Esophagus (tissue), 2 donors: ENCODE measurements around the gene PTPN14. TPM values are rescaled to one million over a fixed set of nuclear protein-coding genes. Genes with fewer than 3 reads are reported as not detected.

Experiments used
- H3K27ac ChIP-seq, 2 donors: one replicate each; pipeline ENCODE4 v1.5.1; 2013; ENCODE audit warnings: low read depth in 2 of 2, mild to moderate bottlenecking in 2 of 2, inconsistent platforms in 1 of 2, low read length in 1 of 2, moderate library complexity in 1 of 2
- H3K27me3 ChIP-seq, 2 donors: one replicate each; pipeline ENCODE4 v1.6.1; 2013; ENCODE audit warnings: low read length in 2 of 2, control low read depth in 1 of 2, mild to moderate bottlenecking in 1 of 2; ENCODE audit not compliant: insufficient read depth in 2 of 2, control insufficient read depth in 1 of 2
- H3K36me3 ChIP-seq, 2 donors: one replicate each; pipeline ENCODE4 v1.6.1; 2013; ENCODE audit warnings: low read length in 1 of 2; ENCODE audit not compliant: control insufficient read depth in 2 of 2, insufficient read depth in 2 of 2
- H3K4me1 ChIP-seq, 2 donors: one replicate each; pipeline ENCODE4 v1.6.1; 2013; ENCODE audit warnings: low read length in 1 of 2; ENCODE audit not compliant: control insufficient read depth in 2 of 2, insufficient read depth in 2 of 2
- H3K4me3 ChIP-seq, 2 donors: one replicate each; pipeline ENCODE4 v1.5.1; 2013; ENCODE audit warnings: low read length in 2 of 2, mild to moderate bottlenecking in 2 of 2, low read depth in 1 of 2, moderate library complexity in 1 of 2
- H3K9me3 ChIP-seq, 2 donors: one replicate each; pipeline ENCODE4 v1.6.1; 2013; ENCODE audit warnings: mild to moderate bottlenecking in 2 of 2, low read depth in 1 of 2, low read length in 1 of 2, moderate library complexity in 1 of 2; ENCODE audit not compliant: control insufficient read depth in 2 of 2, insufficient read depth in 1 of 2
- WGBS, 2 donors: extraction: QIAGEN DNeasy Blood & Tissue Kit; methylation state at CpG; one replicate each; pipeline ENCODE4 v1.1.7; 2013; 5-methylcytosine and 5-hydroxymethylcytosine counted together
- polyA plus RNA-seq, 2 donors: library from polyadenylated mRNA; stranded (reverse); fragments of 200-250 nt; gene quantifications; one replicate each; pipeline ENCODE4 v1.2.3, GENCODE V29; 2013
- donor health status: healthy with polysubstance abuse.
- donor health status: Bipolar disorder and iron deficiency.

Gene PTPN14
- polyA plus RNA-seq, 2 donors = 2.4 to 4.1 TPM

DNA sequence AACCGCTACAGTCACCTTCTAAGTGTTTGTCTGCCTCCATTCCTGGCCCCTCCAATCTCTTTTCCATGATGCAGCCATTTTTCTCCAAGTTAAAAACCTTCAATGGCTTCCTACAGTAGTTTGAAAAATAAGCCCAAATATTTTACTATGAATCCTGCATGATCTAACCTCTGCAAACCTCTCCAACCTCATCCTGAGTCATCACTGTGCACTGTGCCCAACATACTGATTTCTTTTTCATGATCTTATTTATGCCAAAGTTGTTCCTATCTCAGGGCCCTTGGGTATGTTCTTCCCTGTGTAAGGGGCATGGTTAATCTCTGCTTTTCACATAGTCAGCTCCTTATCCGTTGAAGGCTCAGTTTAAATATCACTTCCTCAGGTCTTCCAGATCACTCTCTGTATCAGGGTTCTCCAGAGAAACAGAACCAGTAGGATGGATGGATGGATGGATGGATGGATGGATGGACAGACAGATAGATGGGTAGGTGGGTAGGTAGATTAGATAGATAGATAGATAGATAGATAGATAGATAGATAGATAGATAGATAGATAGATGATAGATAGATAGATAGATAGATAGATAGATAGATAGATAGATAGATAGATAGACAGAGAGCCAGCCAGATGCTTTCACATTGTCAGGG lies 18.1 kb upstream of the PTPN14 start:
- Histone ChIP-seq H3K9me3 (no peaks in the 10 kb centered on the region), H3K4me1 (peaks cover 0 to 6% of the 10 kb centered on the region in 2 donors), H3K4me3 (no peak overlapping the region), H3K27ac (no peak overlapping the region), H3K27me3 (no peaks in the 10 kb centered on the region), H3K36me3 (no peaks in the 10 kb centered on the region)
- 80 to 83% methylated on average over 2 of the region's 2 CpGs for WGBS, 2 donors

DNA sequence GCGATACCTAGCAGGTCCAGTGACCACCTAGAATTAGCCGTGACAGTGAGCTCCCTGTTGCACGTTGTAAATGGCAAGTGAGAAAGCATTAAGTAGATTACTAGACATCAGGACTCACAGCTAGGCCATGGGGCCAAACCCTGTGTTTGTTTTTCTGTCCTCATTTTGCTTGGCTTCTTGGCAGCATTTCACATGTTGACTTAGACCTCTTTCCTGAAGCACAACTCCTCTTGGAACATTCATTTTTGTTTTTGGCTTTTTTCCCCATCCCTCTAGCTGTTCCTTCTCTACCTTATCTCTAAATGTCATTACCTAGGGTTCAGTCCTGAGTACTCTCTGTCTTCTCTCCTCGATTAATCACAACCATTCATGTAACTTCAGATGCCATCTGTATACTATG lies 16.9 kb upstream of the PTPN14 start:
- 61 to 71% methylated on average over 4 of the region's 4 CpGs for WGBS, 2 donors
- Histone ChIP-seq H3K36me3 (no peaks in the 10 kb centered on the region), H3K4me1 (peaks cover 0 to 6% of the 10 kb centered on the region in 2 donors), H3K4me3 (no peak overlapping the region), H3K9me3 (no peaks in the 10 kb centered on the region), H3K27me3 (no peaks in the 10 kb centered on the region), H3K27ac (no peak overlapping the region)

DNA sequence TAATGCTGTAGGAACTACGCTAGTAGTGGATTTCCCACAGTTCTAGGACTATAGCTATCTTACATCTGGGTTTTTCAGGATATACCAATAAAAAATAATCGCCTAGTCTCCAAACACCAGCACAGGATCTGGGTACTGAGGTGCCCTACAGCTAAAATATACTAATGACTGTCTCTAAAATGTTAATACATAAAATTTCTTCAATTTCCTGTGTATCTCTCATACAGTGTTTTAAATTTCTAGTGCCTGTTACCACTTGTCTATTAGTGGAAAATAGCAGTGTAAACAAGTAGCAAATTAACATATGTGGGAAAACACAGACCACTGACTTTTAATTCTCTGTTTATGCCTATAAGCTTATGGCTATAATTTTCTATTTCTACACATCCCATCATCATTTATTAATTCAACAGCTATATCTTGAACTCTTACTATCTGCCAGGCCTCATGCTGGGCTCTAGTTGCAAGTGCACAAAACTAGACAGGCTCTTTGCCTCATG lies 16.1 kb upstream of the PTPN14 start:
- 91 to 96% methylated on average over 2 of the region's 2 CpGs for WGBS, 2 donors
- H3K36me3 ChIP-seq = no peaks in the 10 kb centered on the region
- H3K27me3 ChIP-seq = no peaks in the 10 kb centered on the region
- H3K9me3 ChIP-seq = no peaks in the 10 kb centered on the region
- no peak overlapping the region for H3K27ac ChIP-seq
- no peak overlapping the region for H3K4me3 ChIP-seq
- H3K4me1 ChIP-seq = peaks cover 0 to 6% of the 10 kb centered on the region in 2 donors

DNA sequence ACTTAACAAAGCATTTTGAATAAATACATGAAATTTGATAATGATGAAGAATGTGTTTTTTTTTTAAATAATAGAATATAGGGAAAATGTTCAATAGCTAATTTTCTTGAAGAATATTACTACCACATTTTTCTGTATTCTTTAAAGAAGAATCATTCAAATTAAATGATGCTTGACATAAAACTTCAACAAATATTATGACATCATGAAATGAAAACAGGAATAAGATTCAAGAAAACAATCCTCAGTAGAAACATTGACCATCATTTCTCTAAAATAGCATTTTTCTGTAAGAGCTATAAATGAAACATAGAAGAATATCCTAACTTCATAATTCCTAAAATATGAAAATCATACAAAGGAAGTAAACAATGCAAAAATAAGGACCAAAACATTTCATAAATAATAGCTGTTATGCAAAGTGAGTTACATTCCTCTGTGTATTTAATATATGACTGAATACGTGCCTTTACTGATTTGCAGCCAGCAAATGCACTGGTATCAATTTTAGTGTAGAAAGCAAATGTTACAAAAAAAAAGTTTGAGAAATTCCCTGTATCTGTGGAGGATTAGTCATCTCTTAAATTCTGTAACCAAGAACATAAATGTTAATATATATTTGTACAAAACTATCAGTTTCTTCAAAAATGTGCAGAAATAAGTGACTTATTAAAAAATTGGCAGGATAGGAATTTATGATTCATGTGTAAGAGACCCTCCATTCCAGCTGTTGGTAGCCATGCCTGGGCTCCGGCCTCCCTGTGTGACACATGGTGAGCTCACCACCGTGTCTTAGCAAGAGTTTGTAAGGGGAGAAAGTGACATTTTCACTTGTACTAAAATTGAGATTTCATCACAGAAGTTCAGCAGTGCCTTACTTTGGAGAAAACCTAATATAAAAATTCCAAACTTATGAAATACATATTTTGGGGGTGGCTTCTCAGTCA lies 15.0 kb upstream of the PTPN14 start:
- Histone ChIP-seq H3K27ac (no peak overlapping the region), H3K4me1 (peaks cover 0 to 3% of the 10 kb centered on the region in 2 donors), H3K27me3 (no peaks in the 10 kb centered on the region), H3K4me3 (no peak overlapping the region), H3K36me3 (no peaks in the 10 kb centered on the region), H3K9me3 (no peaks in the 10 kb centered on the region)
- WGBS, 2 donors = 70 to 77% methylated on average over 3 of the region's 3 CpGs

DNA sequence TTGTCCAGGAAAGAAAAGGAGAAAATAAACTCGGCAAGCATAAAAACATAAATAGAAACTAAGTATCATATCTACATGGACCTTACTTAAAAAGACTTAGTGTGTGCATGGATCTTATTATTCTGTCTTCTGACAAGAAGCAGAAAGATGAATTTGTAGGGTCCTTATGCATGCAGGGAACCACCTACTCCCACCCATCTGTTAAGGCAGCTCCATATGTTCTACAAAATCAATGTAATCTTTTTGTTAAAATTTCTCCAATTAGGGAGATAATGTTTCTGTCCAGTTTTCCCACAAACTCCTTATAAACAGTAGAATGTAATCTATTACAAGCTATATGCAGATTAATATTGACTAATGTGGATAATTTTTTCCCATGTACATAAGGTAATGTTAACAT lies 13.9 kb upstream of the PTPN14 start:
- whole genome bisulfite sequencing, 2 donors = 76 to 88% methylated on average over 1 of the region's 1 CpG
- Histone ChIP-seq H3K4me1 (peaks cover 0 to 3% of the 10 kb centered on the region in 2 donors), H3K27me3 (no peaks in the 10 kb centered on the region), H3K36me3 (no peaks in the 10 kb centered on the region), H3K4me3 (no peak overlapping the region), H3K27ac (no peak overlapping the region), H3K9me3 (no peaks in the 10 kb centered on the region)

DNA sequence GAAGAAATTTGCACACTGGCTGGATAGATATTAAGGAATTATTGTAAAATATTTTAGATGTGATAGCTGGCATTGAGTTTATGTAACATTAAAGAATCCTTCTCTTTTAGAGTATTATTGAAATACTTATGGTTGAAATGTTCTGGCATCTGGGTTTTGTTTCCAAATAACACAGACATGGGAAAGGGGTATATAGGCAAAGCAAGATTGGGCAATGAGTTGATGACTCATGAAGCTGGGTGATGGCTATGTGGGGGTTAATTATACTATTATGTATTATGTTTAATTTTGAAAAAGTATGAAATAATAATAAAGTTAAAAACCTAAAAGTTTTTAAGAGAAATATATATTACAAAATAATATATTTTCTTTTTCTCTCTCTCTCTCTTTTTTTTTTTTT lies 12.5 kb upstream of the PTPN14 start:
- Histone ChIP-seq H3K9me3 (no peaks in the 10 kb centered on the region), H3K4me1 (no peaks in the 10 kb centered on the region), H3K27ac (no peak overlapping the region), H3K36me3 (no peaks in the 10 kb centered on the region), H3K27me3 (no peaks in the 10 kb centered on the region), H3K4me3 (no peak overlapping the region)

DNA sequence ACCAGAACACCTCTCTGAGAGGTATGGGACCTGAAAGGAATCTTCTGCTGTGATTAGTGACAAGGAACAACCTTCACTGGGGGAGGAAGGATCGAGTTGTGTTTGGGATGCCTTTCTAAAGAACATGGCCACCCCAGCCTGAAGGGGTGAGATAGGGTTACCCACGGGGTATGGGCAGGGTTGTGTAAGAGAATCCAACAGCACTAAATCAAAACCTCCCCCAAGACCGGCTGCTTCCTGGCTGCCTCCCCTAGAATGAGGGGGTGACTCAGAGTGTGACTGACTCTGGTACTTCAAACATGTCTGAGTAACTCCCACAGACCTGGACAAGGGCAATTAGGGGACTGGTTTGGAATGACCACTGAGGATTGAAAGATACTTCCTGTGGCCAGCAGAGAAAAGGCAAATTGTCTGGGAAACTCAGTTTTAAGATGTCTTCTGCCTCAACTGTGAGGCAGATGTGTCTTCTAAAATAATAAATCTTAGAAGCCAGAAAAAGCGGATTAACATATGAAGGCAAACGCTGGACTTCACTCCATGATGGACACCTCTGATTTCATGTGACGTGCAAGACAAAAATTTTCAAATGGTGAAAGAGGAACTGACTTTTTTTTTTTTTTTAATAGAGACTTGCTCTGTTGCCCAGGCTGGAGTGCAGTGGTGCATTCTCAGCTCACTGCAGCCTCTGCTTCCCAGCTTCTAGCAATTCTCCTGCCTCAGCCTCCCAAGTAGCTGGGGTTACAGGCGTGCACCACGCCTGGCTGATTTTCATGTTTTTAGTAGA lies 6.7 kb upstream of the PTPN14 start:
- no peaks in the 10 kb centered on the region for H3K27me3 ChIP-seq
- H3K9me3 ChIP-seq = no peaks in the 10 kb centered on the region
- H3K27ac ChIP-seq = no peak overlapping the region
- H3K36me3 ChIP-seq = no peaks in the 10 kb centered on the region
- 63 to 66% methylated on average over 8 of the region's 8 CpGs for WGBS, 2 donors
- H3K4me1 ChIP-seq = no peaks in the 10 kb centered on the region
- no peak overlapping the region for H3K4me3 ChIP-seq

DNA sequence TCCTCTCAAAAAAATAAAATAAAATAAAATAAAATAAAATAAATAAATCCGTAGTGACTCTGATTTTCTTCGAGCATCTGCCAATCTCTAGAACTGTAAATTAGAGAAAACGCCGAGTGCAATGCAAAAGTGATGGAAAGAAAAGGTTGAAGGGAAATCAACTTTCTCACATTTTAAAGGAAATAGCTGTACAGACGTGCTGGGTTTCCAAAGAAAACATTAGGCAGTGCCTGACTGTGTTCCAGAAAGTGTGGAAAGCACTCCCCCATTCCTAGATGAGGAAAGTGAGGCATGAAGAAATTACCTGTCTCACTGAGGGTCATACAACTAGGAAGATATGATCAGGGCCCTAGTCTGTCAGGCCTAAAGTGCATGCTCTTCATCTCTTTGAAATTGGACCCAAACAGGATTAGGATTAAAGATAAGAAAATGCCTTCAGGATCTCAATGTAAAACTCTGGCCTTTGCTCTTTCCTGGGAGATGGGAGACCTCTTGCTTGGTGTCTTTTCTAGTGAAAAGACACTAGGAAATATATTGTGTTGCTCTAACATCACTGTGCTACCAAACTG lies 1.8 kb upstream of the PTPN14 start:
- H3K27me3 ChIP-seq = no peaks in the 10 kb centered on the region
- WGBS, 2 donors = 79 to 81% methylated on average over 5 of the region's 5 CpGs
- H3K36me3 ChIP-seq = no peaks in the 10 kb centered on the region
- H3K27ac ChIP-seq = peak overlapping the region in 1 of 2 donors; percentile 24
- H3K4me1 ChIP-seq = no peaks in the 10 kb centered on the region
- H3K9me3 ChIP-seq = no peaks in the 10 kb centered on the region
- H3K4me3 ChIP-seq = no peak overlapping the region

DNA sequence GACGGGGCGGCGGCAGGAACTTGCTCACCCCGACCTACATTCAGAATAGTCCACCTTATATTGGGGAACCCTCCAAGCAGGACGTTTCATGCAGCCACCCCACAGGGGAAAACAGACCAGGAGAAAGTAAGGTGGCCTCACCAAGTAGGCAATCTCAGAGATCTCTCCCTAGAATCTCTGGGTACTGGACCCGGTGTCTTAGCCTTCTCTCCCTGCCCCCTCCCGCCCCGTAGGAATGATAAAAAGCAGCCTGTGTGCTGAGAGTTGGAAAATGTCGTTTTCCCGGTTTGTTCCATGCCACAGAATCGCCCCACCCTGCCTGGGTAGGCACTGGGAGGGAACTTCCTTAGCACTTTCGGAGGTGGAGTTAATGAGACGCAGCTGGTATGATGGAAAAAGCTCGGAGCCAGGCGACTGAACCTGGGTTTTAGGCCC lies 789 bp upstream of the PTPN14 start:
- Histone ChIP-seq H3K27me3 (no peaks in the 10 kb centered on the region), H3K4me1 (no peaks in the 10 kb centered on the region), H3K9me3 (no peaks in the 10 kb centered on the region), H3K27ac (peak overlapping the region; percentile 98), H3K36me3 (no peaks in the 10 kb centered on the region), H3K4me3 (peak overlapping the region; percentile 64 to 77)
- 2 to 4% methylated on average over 15 of the region's 15 CpGs for WGBS, 2 donors
